Panc1 (cell line): ENCODE data around the gene MROH2A. TPM values are rescaled to one million over a fixed set of nuclear protein-coding genes. Genes with fewer than 3 reads are reported as not detected.

Source experiments
- ATAC-seq: fragments of 200-7000 bp; cut with Tn5 transposase; 2 replicates; pipeline ENCODE4 v1.9.1; 2020; ENCODE audit warnings: mild to moderate bottlenecking, moderate library complexity
- BruUV-seq: library from RNA; stranded (reverse); fragments of 400-500 nt; replicated peaks from 2 replicates; lab custom pipeline; 2021; lab: Mats Ljungman, UMichigan
- CTCF ChIA-PET: fragments of 300-600 bp; sonication (Branson Sonifier 250); formaldehyde crosslinking; loops from one replicate; lab custom pipeline; 2022; ENCODE audit warnings: antibody characterized with exemption; lab: Charles Lee
- POLR2A ChIA-PET: fragments of 300-600 bp; sonication (Branson Sonifier 250); formaldehyde crosslinking; loops from one replicate; lab custom pipeline; 2022; ENCODE audit warnings: antibody characterized with exemption; lab: Charles Lee
- DNase-seq: peaks from one replicate; pipeline ENCODE4 v3.0.0-alpha.2; 2010; ENCODE audit warnings: low read depth, low spot score
- H3K27ac ChIP-seq: 2 replicates; pipeline ENCODE4 v1.5.1; 2011; ENCODE audit warnings: mild to moderate bottlenecking, low read length, inconsistent platforms
- H3K27me3 ChIP-seq: fragments of 200-500 bp; sonication (Bioruptor generic); 2 replicates; pipeline ENCODE4 v1.6.0; 2014; ENCODE audit warnings: low read length, inconsistent platforms; ENCODE audit not compliant: control insufficient read depth, insufficient read depth
- H3K36me3 ChIP-seq: fragments of 200-500 bp; sonication (Bioruptor generic); 2 replicates; pipeline ENCODE4 v1.5.1; 2014; ENCODE audit warnings: inconsistent platforms, mild to moderate bottlenecking, low read length, moderate library complexity; ENCODE audit not compliant: control insufficient read depth, insufficient read depth
- H3K4me1 ChIP-seq: 2 replicates; pipeline ENCODE4 v1.5.1; 2011; ENCODE audit warnings: inconsistent platforms, mild to moderate bottlenecking, low read length, moderate library complexity; ENCODE audit not compliant: control insufficient read depth, insufficient read depth
- H3K4me3 ChIP-seq, 2 experiments: 2 replicates each; pipeline ENCODE4 v1.5.1; 2011 to 2012; ENCODE audit warnings: low read depth in 2 of 2, low read length in 2 of 2, mild to moderate bottlenecking in 2 of 2, inconsistent platforms in 1 of 2, moderate library complexity in 1 of 2
- H3K9me3 ChIP-seq: fragments of 200-500 bp; sonication (Bioruptor generic); 2 replicates; pipeline ENCODE4 v1.5.1; 2014; ENCODE audit warnings: low read depth, mild to moderate bottlenecking, inconsistent platforms, low read length, moderate library complexity; ENCODE audit not compliant: control insufficient read depth, insufficient read depth
- CTCF ChIP-seq: fragments of 450-650 bp; IDR thresholded peaks from 2 replicates; pipeline ENCODE4 v1.5.1; 2017; ENCODE audit warnings: mild to moderate bottlenecking
- POLR2AphosphoS5 ChIP-seq: IDR thresholded peaks from 2 replicates; pipeline ENCODE4 v1.6.1; 2012; ENCODE audit warnings: mild to moderate bottlenecking, low read depth, low read length, moderate library complexity
- REST ChIP-seq, 2 experiments: IDR thresholded peaks; 2 replicates each; pipeline ENCODE4 v1.6.1; 2011 to 2012; ENCODE audit warnings: low read depth in 2 of 2, control low read depth in 1 of 2, low read length in 1 of 2, mild to moderate bottlenecking in 1 of 2, moderate library complexity in 1 of 2; ENCODE audit not compliant: insufficient read depth in 1 of 2
- SIN3A ChIP-seq: IDR thresholded peaks from 2 replicates; pipeline ENCODE4 v1.6.1; 2012; ENCODE audit warnings: low read depth, mild to moderate bottlenecking, low read length, moderate library complexity, borderline replicate concordance; ENCODE audit not compliant: insufficient read depth
- TCF7L2 ChIP-seq: IDR thresholded peaks from 2 replicates; pipeline ENCODE4 v1.6.1; 2011; ENCODE audit warnings: mild to moderate bottlenecking, low read depth, low read length, inconsistent platforms
- in situ Hi-C: cut with HindIII; loops from 2 replicates; pipeline ENCODE4 v1.10.0; 2016; ENCODE audit warnings: low sequenced_read_pairs, low pct_unique_long_range_greater_than_20kb
- intact Hi-C: fragments of 100-400 bp; cut with micrococcal nuclease; formaldehyde crosslinking; loops from one replicate; pipeline ENCODE4 v1.10.0; 2022; ENCODE audit not compliant: unreplicated experiment
- total RNA-seq: library from RNA; stranded (reverse); gene quantifications from one replicate; pipeline ENCODE4 v1.2.1, GENCODE V29; 2021; ENCODE audit not compliant: unreplicated experiment

Gene MROH2A
- total RNA-seq, 1 experiment from 2014 or later = not detected

GRCh38 chr2:233740870-233741269 is 37.3 kb upstream of the MROH2A start:
- TF ChIP-seq CTCF (no peak), POLR2AphosphoS5 (no peak), REST (IDR thresholded peaks at IDR 0.05; ENCODE audit: insufficient read depth in 1 of 2, low read depth in 2 of 2, low read length in 1 of 2) (no peak), TCF7L2 (no peak), SIN3A (no peak)
- ATAC-seq (no peak), DNase-seq (no peak)
- no TSS peak for BruUV-seq
- H3K27me3 ChIP-seq = no peaks in the 10 kb centered on the region
- POLR2A ChIA-PET = no interaction called here
- no peaks in the 10 kb centered on the region for H3K9me3 ChIP-seq
- intact Hi-C loops = no loop called here
- in situ Hi-C loops = no loop called here
- no peaks in the 10 kb centered on the region for H3K4me1 ChIP-seq
- no peak overlapping the region for H3K27ac ChIP-seq
- no peaks in the 10 kb centered on the region for H3K36me3 ChIP-seq
- CTCF ChIA-PET = no interaction called here
- H3K4me3 ChIP-seq = no peak overlapping the region

- no peaks in the 10 kb centered on the region for H3K27me3 ChIP-seq
- H3K27ac ChIP-seq = no peak overlapping the region
- ChIA-PET POLR2A (no interaction called here), CTCF (no interaction called here)
- H3K4me1 ChIP-seq = no peaks in the 10 kb centered on the region
- intact Hi-C loops (no loop called here), in situ Hi-C loops (no loop called here)
- TF ChIP-seq TCF7L2 (no peak), CTCF (no peak), REST (IDR thresholded peaks at IDR 0.05; ENCODE audit: insufficient read depth in 1 of 2, low read depth in 2 of 2, low read length in 1 of 2) (no peak), POLR2AphosphoS5 (no peak), SIN3A (no peak)
- H3K36me3 ChIP-seq = no peaks in the 10 kb centered on the region
- no TSS peak for BruUV-seq
- no peak for ATAC-seq
- DNase-seq = no peak
- H3K4me3 ChIP-seq = no peak overlapping the region
- no peaks in the 10 kb centered on the region for H3K9me3 ChIP-seq
These were observed 34.5 kb upstream of the MROH2A start for GRCh38 chr2:233743464-233744259.
